Upper lobe of right lung (tissue), 1 donor: ENCODE results near the gene FYN. TPM values are rescaled to one million over a fixed set of nuclear protein-coding genes. Genes with fewer than 3 reads are reported as not detected.

ENCODE experiments used
- ATAC-seq: fragments of 200-7000 bp; cut with Tn5 transposase; one replicate; pipeline ENCODE4 v1.9.1; 2020; ENCODE audit warnings: mild to moderate bottlenecking, moderate library complexity
- DNase-seq: peaks from one replicate; pipeline ENCODE4 v3.0.0-alpha.2; 2020
- H3K27ac ChIP-seq: fragments of 200-600 bp; one replicate; pipeline ENCODE4 v1.8.0; 2022
- H3K27me3 ChIP-seq: fragments of 200-600 bp; one replicate; pipeline ENCODE4 v1.8.0; 2022; ENCODE audit warnings: mild to moderate bottlenecking
- H3K36me3 ChIP-seq: fragments of 200-600 bp; one replicate; pipeline ENCODE4 v1.8.0; 2022
- H3K4me1 ChIP-seq: fragments of 200-600 bp; one replicate; pipeline ENCODE4 v1.8.0; 2022
- H3K4me3 ChIP-seq: fragments of 200-600 bp; one replicate; pipeline ENCODE4 v1.8.0; 2022; ENCODE audit warnings: mild to moderate bottlenecking
- H3K9me3 ChIP-seq: fragments of 200-600 bp; one replicate; pipeline ENCODE4 v1.8.0; 2022
- CTCF ChIP-seq: fragments of 200-600 bp; IDR thresholded peaks from one replicate; pipeline ENCODE4 v1.8.0; 2022; ENCODE audit warnings: antibody characterized with exemption
- intact Hi-C: fragments of 100-400 bp; cut with DNase I; formaldehyde crosslinking; loops from one replicate; pipeline ENCODE4 v1.11.0; 2022
- total RNA-seq: library from RNA; stranded (reverse); fragmentation: NEBNext Ultra II Directional; extraction: Animal tissue kit (Norgen Biotek cat#: 25700); gene quantifications from one replicate; pipeline ENCODE4 v1.2.1, GENCODE V29; 2021
- donor health status: DM: no; HTN: yes; CAD: no; lungs with severe emphysema.

FYN gene
- total RNA-seq, 1 donor from 2014 or later, result 115 TPM

GRCh38 chr6:111813237-111813636 is 60.0 kb downstream of the FYN start:
- H3K9me3 ChIP-seq, result no peaks in the 10 kb centered on the region
- intact Hi-C loops, result no loop called here
- H3K4me3 ChIP-seq, result no peak overlapping the region
- peaks cover 21% of the 10 kb centered on the region for H3K4me1 ChIP-seq
- H3K36me3 ChIP-seq, result no peaks in the 10 kb centered on the region
- DNase-seq, result no peak
- ATAC-seq, result no peak
- no peak for TF ChIP-seq CTCF
- H3K27ac ChIP-seq, result no peak overlapping the region
- H3K27me3 ChIP-seq, result no peaks in the 10 kb centered on the region

- no peak for ATAC-seq
- no peak overlapping the region for H3K27ac ChIP-seq
- H3K4me3 ChIP-seq, result no peak overlapping the region
- H3K4me1 ChIP-seq, result peaks cover 15% of the 10 kb centered on the region
- H3K9me3 ChIP-seq, result no peaks in the 10 kb centered on the region
- intact Hi-C loops, result no loop called here
- no peak for DNase-seq
- H3K36me3 ChIP-seq, result no peaks in the 10 kb centered on the region
- H3K27me3 ChIP-seq, result no peaks in the 10 kb centered on the region
- no peak for TF ChIP-seq CTCF
These were observed 60.9 kb downstream of the FYN start for GRCh38 chr6:111812060-111813038.

- ATAC-seq, result no peak
- Histone ChIP-seq H3K4me1 (peaks cover 25% of the 10 kb centered on the region), H3K27ac (no peak overlapping the region), H3K36me3 (no peaks in the 10 kb centered on the region), H3K9me3 (no peaks in the 10 kb centered on the region), H3K27me3 (no peaks in the 10 kb centered on the region), H3K4me3 (no peak overlapping the region)
- TF ChIP-seq CTCF, result no peak
- no peak for DNase-seq
- intact Hi-C loops, result no loop called here
These were observed 62.7 kb downstream of the FYN start for GRCh38 chr6:111810294-111811131.

- H3K4me1 ChIP-seq, result peaks cover 32% of the 10 kb centered on the region
- no peaks in the 10 kb centered on the region for H3K36me3 ChIP-seq
- intact Hi-C loops, result no loop called here
These were observed 63.5 kb downstream of the FYN start for GRCh38 chr6:111809766-111810165.

GRCh38 chr6:111809264-111809663 is 64.0 kb downstream of the FYN start:
- TF ChIP-seq CTCF, result no peak
- no peaks in the 10 kb centered on the region for H3K9me3 ChIP-seq
- DNase-seq (no peak), ATAC-seq (no peak)
- H3K27ac ChIP-seq, result no peak overlapping the region
- no peaks in the 10 kb centered on the region for H3K27me3 ChIP-seq
- H3K4me1 ChIP-seq, result peaks cover 37% of the 10 kb centered on the region
- no peak overlapping the region for H3K4me3 ChIP-seq
- intact Hi-C loops, result no loop called here
- H3K36me3 ChIP-seq, result no peaks in the 10 kb centered on the region

More at GRCh38 chr6:111809766-111810165, 63.5 kb downstream of the FYN start:
- H3K27me3 ChIP-seq, result no peaks in the 10 kb centered on the region
- no peak for DNase-seq
- no peaks in the 10 kb centered on the region for H3K9me3 ChIP-seq
- no peak for ATAC-seq
- no peak overlapping the region for H3K4me3 ChIP-seq
- no peak for TF ChIP-seq CTCF
- no peak overlapping the region for H3K27ac ChIP-seq
